Activated naive CD4-positive, alpha-beta T cell treated with anti-CD3 and anti-CD28 coated beads, Interleukin-2, amount 10 ng/mL, durations not matched to agents 7 days and 5 days (primary cell): ENCODE results near the gene ANGPTL7.
A peak's percentile ranks its signal among the peaks of the same experiment; 100 is the strongest.

ENCODE experiments used
- CTCF ChIA-PET: fragments of 350-600 bp; sonication (Branson Sonifier 250); formaldehyde crosslinking; loops from one replicate; lab custom pipeline; 2021; ENCODE audit warnings: antibody characterized with exemption; lab: Charles Lee
- DNase-seq: peaks from one replicate; pipeline ENCODE4 v3.0.0-alpha.2; 2020
- H3K27ac Mint-ChIP-seq: one replicate; pipeline ENCODE4 v1.8.0; 2021; ENCODE audit warnings: mild to moderate bottlenecking, moderate library complexity, mixed read lengths
- H3K27me3 Mint-ChIP-seq: one replicate; pipeline ENCODE4 v1.8.0; 2021; ENCODE audit warnings: mild to moderate bottlenecking, mixed read lengths
- H3K36me3 Mint-ChIP-seq: one replicate; pipeline ENCODE4 v1.8.0; 2021; ENCODE audit warnings: mixed read lengths
- H3K4me1 Mint-ChIP-seq: one replicate; pipeline ENCODE4 v1.8.0; 2021; ENCODE audit warnings: mixed read lengths
- H3K4me3 Mint-ChIP-seq: one replicate; pipeline ENCODE4 v1.8.0; 2021; ENCODE audit warnings: mild to moderate bottlenecking, moderate library complexity, mixed read lengths
- H3K9me3 Mint-ChIP-seq: one replicate; pipeline ENCODE4 v1.8.0; 2021; ENCODE audit warnings: mixed read lengths

ANGPTL7 gene, protein sequence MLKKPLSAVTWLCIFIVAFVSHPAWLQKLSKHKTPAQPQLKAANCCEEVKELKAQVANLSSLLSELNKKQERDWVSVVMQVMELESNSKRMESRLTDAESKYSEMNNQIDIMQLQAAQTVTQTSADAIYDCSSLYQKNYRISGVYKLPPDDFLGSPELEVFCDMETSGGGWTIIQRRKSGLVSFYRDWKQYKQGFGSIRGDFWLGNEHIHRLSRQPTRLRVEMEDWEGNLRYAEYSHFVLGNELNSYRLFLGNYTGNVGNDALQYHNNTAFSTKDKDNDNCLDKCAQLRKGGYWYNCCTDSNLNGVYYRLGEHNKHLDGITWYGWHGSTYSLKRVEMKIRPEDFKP

DNA sequence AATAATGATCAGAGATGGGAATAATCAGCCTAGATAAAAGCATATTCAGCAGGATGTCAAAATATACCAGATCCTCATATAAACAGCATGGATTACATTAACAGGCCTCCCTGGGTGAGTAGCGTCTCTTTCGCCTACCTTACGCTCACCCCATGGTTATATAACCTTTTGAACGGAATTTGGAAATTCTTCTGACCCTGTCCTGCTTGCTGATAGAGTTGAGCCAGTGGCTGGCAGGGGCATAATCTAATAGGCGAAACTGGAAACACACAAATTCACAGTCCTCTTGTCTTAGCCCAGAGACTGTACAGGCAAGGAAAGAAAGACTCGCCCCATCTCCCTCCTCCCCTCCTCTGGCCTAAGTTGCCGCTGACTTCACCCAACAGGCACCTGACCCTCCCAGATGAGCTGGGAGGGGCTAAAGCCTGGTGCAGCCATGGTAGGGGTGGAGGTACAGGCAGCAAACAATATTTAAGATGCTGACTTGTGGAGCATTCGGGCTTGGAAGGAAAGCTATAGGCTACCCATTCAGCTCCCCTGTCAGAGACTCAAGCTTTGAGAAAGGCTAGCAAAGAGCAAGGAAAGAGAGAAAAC is at the start of gene ANGPTL7:
ANGPTL7 (plus strand) TSS at position 498 of the 594 bp plus-strand sequence. CDS start 225 bp downstream, outside the sequence.
- peaks cover 16% of the 10 kb centered on the region for H3K36me3 Mint-ChIP-seq
- H3K9me3 Mint-ChIP-seq: no peaks in the 10 kb centered on the region
- H3K4me1 Mint-ChIP-seq: no peaks in the 10 kb centered on the region
- CTCF ChIA-PET: no interaction called here
- H3K27me3 Mint-ChIP-seq: no peaks in the 10 kb centered on the region
- no peak for DNase-seq
- no peak within 1 kb of the TSS for H3K4me3 Mint-ChIP-seq
- H3K27ac Mint-ChIP-seq: no peak within 1 kb of the TSS

DNA sequence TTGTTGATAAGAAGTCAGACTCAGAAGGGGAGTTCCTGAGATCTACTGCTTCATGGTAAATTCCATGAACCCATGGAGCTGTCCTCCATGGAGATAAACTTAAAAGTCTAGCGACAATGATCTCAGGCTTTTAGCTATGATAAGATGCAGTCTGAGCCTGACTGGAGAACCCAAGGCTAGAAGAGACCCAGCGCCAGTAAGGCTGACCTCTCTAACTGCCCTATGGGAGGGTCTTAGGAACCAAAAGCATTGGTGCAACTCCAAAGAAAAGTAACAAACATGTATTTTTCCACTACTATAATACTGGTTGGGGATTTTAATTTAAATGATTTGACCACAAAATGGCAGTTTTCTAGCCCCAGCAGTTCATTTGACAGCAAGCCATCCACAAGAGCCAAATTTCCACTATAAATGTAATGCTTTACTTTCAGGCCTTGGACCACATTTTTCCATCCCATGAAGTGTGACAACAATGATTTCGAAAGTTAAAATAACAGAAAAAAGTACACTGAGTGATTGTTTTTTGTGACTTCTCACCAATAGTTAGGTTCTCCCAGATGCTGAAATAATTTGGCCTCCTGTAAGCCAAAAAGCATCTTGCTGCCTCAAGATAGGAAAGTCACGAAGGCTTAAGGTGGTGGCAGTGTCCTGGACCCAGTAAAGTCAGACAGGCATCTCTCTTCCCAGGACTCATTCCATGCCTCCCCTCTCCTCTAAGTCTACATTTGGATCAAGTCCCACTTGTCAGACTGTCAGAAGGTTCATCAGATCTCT is 46.4 kb upstream of the ANGPTL7 start:
- H3K27me3 Mint-ChIP-seq: no peaks in the 10 kb centered on the region
- H3K4me3 Mint-ChIP-seq: no peak overlapping the region
- H3K27ac Mint-ChIP-seq: no peak overlapping the region
- CTCF ChIA-PET: interaction anchor here (2.5 kb wide), 1 partner anchor 99 kb away, joined by 7 read pairs; no protein-coding TSS in a partner anchor
- no peaks in the 10 kb centered on the region for H3K4me1 Mint-ChIP-seq
- peaks cover 42% of the 10 kb centered on the region for H3K36me3 Mint-ChIP-seq
- no peak for DNase-seq
- H3K9me3 Mint-ChIP-seq: no peaks in the 10 kb centered on the region

DNA sequence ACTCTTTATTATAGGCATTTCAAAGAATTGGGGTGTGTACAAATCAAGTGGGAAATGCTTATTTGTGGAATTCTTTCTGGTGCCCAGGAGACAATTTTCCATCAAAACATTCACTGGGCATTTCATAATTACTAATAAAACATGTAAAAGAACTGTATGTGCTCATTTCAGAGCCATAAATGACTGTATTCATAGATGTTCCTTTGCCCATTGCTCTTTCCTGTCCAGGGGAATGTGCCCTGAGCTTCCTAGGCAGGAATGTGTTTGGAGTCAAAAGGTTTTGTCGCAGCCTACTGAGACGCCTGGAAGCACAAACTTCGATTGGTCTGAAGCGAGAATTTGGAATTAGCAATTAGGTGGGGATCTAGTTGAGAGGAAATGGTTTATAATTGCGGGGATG is 45.8 kb upstream of the ANGPTL7 start:
- DNase-seq: no peak
- no peak overlapping the region for H3K27ac Mint-ChIP-seq
- H3K4me3 Mint-ChIP-seq: no peak overlapping the region
- CTCF ChIA-PET: interaction anchor here (1.0 to 2.5 kb wide), 2 partner anchors 9 to 98 kb away, joined by 3 to 7 read pairs; no protein-coding TSS in a partner anchor
- no peaks in the 10 kb centered on the region for H3K4me1 Mint-ChIP-seq
- no peaks in the 10 kb centered on the region for H3K9me3 Mint-ChIP-seq
- H3K36me3 Mint-ChIP-seq: peaks cover 44% of the 10 kb centered on the region
- H3K27me3 Mint-ChIP-seq: no peaks in the 10 kb centered on the region

DNA sequence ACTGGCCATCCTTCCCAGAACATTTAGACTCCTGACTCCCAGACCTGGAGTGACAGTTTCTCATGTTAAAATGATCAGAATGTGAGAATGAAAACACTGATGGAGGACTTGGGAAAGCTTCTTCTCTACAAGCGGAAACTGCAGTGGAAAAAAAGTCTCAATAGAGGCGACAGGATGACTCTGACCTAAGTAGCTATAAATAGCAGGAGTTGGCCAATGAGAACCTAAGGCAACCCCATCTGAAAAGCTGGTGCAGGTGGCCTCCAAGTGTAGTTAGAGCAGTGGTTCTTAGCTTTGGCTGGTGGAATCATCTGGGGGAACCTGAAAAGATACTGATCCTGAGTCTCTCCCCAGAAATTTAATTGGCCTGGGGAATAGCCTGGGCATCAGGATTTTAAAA is 45.2 kb upstream of the ANGPTL7 start:
- Mint-ChIP-seq H3K27ac (peak overlapping the region; percentile 50), H3K36me3 (peaks cover 42% of the 10 kb centered on the region), H3K4me3 (no peak overlapping the region), H3K4me1 (no peaks in the 10 kb centered on the region), H3K9me3 (no peaks in the 10 kb centered on the region), H3K27me3 (no peaks in the 10 kb centered on the region)
- DNase-seq: no peak
- CTCF ChIA-PET: interaction anchor here (1.0 to 2.5 kb wide), 2 partner anchors 10 to 98 kb away, joined by 3 to 7 read pairs; no protein-coding TSS in a partner anchor

DNA sequence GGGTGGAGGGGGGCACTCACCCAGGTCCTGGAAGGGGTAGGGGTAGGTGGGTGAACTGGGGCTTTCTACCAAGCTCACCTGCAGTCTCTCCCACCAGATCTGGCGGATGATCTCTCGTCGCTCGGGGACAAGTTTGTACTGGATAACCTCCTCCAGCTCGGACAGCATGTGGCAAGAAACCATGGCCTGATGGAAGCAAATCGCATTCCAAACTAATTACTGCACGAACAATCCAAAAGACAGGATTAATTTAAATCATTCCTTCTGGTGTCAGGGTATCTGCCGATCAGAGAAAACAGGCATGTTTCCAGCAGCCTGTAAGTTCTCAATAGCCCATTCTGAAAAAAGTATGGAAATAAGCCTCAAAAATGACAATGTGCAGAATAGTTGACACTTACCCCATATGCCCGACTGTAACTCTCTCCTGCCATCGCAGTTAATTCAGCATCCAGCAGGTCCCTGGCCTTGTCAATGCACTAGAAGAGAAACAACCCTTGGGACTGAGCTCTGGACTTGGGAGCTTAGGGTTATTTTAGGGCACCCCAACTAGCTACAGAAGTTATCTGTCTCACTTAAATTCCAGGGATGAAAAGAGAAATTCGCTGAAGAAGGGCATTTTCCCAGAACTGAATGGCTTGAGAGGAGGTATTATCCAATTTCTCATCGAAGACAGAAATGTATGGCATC is 44.4 kb upstream of the ANGPTL7 start:
- Mint-ChIP-seq H3K4me3 (no peak overlapping the region), H3K9me3 (no peaks in the 10 kb centered on the region), H3K4me1 (no peaks in the 10 kb centered on the region), H3K36me3 (peaks cover 46% of the 10 kb centered on the region), H3K27ac (no peak overlapping the region), H3K27me3 (no peaks in the 10 kb centered on the region)
- no peak for DNase-seq
- CTCF ChIA-PET: interaction anchor here (2.5 kb wide), 1 partner anchor 97 kb away, joined by 7 read pairs; no protein-coding TSS in a partner anchor

DNA sequence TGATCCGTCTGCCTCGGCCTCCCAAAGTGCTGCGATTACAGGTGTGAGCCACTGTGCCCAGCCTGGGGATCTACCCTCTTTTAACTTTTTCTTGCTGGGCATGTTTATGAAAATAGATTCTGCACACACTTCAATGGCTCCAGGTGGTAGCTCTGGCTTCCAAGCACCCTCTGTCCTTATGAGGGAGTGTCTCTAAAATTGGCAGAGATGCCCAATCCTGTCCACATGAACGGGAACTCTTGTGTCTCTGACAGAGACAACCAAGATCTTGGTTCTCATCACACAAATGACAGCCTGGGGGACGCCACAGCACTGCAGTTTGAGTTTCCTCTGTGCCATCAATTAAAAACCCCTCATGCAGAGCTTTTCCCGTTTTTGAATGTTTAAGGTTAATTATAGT is 43.4 kb upstream of the ANGPTL7 start:
- DNase-seq: no peak
- Mint-ChIP-seq H3K36me3 (peaks cover 50% of the 10 kb centered on the region), H3K9me3 (no peaks in the 10 kb centered on the region), H3K4me1 (no peaks in the 10 kb centered on the region), H3K27me3 (no peaks in the 10 kb centered on the region), H3K4me3 (no peak overlapping the region), H3K27ac (no peak overlapping the region)
- CTCF ChIA-PET: no interaction called here

DNA sequence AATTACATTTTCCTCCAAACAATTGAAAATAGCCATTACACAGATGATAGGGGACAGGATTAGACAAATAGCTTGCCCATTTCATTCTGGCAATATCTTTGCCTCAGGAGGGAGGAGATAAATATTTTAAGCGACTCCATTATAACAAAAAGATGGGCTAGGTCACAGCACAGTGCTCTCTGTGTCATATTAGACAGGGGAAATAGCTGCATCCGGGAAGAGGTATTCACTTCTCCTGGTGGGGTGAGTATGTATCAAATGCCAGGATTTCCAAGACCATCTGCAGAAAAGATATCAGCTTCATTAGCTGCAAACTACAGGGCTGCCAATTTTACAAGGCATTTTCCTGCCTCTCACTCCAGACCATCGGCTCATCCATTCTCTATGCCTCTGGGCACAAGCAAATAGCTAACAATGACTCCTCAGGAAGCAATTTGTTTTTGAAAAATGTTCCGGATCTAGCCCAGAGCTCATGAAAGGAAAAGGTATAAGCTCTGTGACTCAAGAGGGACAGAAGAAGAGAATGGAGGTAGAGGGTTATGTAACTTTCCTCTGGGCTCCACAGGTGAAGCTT is 41.9 kb upstream of the ANGPTL7 start:
- Mint-ChIP-seq H3K27ac (peak overlapping the region; percentile 5), H3K27me3 (no peaks in the 10 kb centered on the region), H3K9me3 (no peaks in the 10 kb centered on the region), H3K4me3 (no peak overlapping the region), H3K4me1 (no peaks in the 10 kb centered on the region), H3K36me3 (peaks cover 48% of the 10 kb centered on the region)
- DNase-seq: no peak
- CTCF ChIA-PET: interaction anchor here (0.9 to 1.6 kb wide), 2 partner anchors 10 to 110 kb away, joined by 3 read pairs; no protein-coding TSS in a partner anchor

DNA sequence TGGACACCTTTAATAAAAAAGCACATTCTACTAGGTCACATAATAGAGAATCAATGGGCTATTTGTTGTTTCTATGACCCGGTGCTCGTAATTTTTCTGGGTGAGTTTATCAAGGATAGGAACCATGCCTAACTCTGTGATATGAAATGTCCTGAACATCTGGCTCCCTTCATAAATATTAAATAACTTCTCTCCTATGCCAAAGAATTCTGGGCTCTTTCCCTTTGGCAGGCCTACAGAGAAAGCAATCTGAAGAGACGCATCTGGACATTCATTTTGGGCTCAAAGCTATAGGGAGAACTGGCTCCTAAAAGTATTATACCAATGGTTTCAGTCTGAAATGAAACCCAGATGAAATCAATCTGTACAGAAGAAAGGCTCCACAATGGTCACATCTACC is 38.8 kb upstream of the ANGPTL7 start:
- no peak overlapping the region for H3K27ac Mint-ChIP-seq
- CTCF ChIA-PET: no interaction called here
- no peaks in the 10 kb centered on the region for H3K4me1 Mint-ChIP-seq
- DNase-seq: no peak
- H3K27me3 Mint-ChIP-seq: no peaks in the 10 kb centered on the region
- peaks cover 42% of the 10 kb centered on the region for H3K36me3 Mint-ChIP-seq
- no peaks in the 10 kb centered on the region for H3K9me3 Mint-ChIP-seq
- no peak overlapping the region for H3K4me3 Mint-ChIP-seq

DNA sequence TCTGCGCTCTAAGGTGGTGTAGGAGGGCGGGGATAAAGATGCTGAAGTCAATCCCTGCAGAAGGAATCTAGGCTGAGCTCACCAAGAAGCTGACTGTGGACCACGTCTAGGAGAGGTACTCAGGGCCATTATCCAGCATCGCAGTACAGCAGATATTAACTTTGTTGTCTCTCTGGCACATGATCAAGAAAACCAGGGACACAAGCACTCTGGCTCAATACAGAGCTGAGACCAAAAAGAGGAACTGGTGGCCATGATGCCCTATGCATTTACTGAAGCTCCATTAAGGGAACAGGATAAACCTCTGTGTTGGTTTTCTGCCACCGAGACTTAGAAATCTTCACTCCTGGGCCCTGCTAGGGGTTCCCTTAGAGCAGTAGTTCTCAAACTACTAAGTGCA is 38.0 kb upstream of the ANGPTL7 start:
- H3K4me1 Mint-ChIP-seq: no peaks in the 10 kb centered on the region
- no peaks in the 10 kb centered on the region for H3K9me3 Mint-ChIP-seq
- no peak overlapping the region for H3K27ac Mint-ChIP-seq
- no peak overlapping the region for H3K4me3 Mint-ChIP-seq
- no peak for DNase-seq
- H3K27me3 Mint-ChIP-seq: no peaks in the 10 kb centered on the region
- CTCF ChIA-PET: no interaction called here
- peaks cover 41% of the 10 kb centered on the region for H3K36me3 Mint-ChIP-seq

DNA sequence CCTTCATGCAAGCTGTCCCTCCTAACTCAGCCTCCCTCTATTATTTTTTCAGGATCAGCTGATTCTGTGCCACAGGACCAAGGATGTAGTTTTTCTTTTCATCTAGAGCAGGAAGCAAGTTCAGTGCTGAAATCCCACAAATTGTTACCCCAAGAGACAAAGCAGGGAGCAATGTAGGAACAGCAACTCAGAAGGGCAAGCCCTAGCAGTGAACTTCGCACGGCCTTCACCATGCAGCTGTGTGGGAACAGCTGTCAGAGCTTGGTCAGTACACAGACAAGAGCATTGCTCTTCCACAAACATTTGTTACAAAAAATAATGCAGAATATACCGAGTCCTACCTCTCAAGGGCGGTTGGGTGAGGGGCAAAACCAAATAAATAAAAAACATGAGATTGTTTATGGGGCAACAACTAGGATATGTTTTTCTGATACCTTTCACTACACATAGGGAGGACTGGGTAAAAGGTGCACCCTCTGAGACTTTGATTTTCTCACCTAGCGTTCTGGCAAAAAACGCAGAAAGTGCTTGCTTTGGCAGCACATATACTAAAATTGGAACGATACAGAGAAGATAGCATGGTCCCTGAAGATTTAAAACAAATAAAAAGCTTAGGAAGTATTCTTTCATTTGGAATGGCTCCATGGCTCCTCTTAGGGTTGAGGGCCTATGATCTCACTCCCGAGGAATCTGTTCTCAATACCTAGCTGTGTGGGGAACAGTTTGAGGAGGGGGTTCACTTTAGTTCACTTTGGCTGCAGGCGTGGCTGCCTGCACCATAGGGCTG is 37.1 kb upstream of the ANGPTL7 start:
- CTCF ChIA-PET: interaction anchor here (0.6 kb wide), 1 partner anchor 10 kb away, joined by 3 read pairs; no protein-coding TSS in a partner anchor
- H3K4me3 Mint-ChIP-seq: no peak overlapping the region
- H3K36me3 Mint-ChIP-seq: peaks cover 39% of the 10 kb centered on the region
- H3K4me1 Mint-ChIP-seq: peaks cover 8% of the 10 kb centered on the region
- no peaks in the 10 kb centered on the region for H3K27me3 Mint-ChIP-seq
- no peak for DNase-seq
- H3K9me3 Mint-ChIP-seq: no peaks in the 10 kb centered on the region
- H3K27ac Mint-ChIP-seq: no peak overlapping the region

DNA sequence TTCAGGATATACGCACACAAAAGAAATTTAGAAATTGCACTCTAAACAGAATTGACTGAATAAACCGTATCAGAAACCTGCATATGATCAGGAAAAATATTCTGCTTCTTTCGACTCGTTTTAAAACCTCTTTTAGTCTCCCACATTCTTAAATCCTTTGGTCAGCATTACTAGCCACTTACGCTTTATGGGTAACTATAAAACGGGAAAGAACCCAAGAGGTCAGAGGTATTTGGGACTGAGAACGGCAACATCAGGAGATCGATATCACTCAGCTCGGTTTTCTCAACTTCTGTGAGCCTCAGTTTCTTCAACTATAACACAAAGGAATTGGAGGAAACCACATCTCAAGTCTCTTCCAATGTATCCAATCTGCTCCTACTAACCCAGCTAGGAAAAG is 36.4 kb upstream of the ANGPTL7 start:
- Mint-ChIP-seq H3K27me3 (no peaks in the 10 kb centered on the region), H3K9me3 (no peaks in the 10 kb centered on the region), H3K4me3 (no peak overlapping the region), H3K27ac (no peak overlapping the region), H3K4me1 (peaks cover 8% of the 10 kb centered on the region), H3K36me3 (peaks cover 37% of the 10 kb centered on the region)
- no peak for DNase-seq
- CTCF ChIA-PET: interaction anchor here (0.6 kb wide), 1 partner anchor 9 kb away, joined by 3 read pairs; no protein-coding TSS in a partner anchor

DNA sequence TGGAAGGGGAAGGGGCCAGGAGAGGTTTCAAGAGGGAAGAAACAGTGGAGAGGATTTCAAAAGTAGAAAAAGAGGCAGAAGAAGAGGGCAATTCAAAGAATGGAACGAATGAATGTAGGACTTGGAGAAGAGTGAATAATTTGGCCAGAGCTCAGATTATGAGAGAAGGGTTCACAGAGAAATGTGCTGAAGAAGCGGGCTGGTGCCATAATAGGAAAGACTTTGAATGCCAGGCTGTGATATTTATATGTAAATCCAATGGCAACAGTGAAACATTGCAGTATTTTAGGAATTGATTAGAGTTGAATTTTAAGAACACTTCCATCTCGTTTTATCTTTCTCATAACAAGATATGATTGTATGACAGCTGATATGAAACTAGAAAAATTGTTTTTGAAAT is 36.0 kb upstream of the ANGPTL7 start:
- peak overlapping the region; percentile 1 for H3K27ac Mint-ChIP-seq
- CTCF ChIA-PET: no interaction called here

DNA sequence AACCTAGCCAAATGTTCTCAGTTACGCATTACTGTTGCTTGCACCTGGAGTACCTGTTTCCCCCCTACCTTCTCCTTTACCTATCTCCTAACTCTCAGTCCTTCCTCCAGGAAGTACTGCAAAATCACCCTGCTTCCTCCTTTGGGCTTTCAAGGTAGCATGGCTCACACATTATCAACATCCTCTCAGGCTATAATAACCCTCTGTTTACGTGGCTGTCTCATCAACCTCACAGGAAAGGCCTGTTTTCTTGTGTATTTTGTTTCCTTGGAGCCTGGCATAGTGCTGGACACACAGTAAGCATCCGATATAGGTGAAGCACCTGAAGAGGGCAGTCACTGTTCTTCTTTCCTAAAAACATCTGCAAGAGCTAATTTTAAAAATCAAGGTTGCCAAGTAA is 32.7 kb upstream of the ANGPTL7 start:
- Mint-ChIP-seq H3K36me3 (peaks cover 26% of the 10 kb centered on the region), H3K4me1 (peaks cover 8% of the 10 kb centered on the region), H3K9me3 (no peaks in the 10 kb centered on the region), H3K27me3 (no peaks in the 10 kb centered on the region), H3K27ac (peak overlapping the region; percentile 33), H3K4me3 (no peak overlapping the region)
- CTCF ChIA-PET: interaction anchor here (1.2 kb wide), 1 partner anchor 119 kb away, joined by 3 read pairs; no protein-coding TSS in a partner anchor
- DNase-seq: no peak

More for the DNA sequence above, 36.0 kb upstream of the ANGPTL7 start:
- Mint-ChIP-seq H3K27me3 (no peaks in the 10 kb centered on the region), H3K4me1 (peaks cover 8% of the 10 kb centered on the region), H3K4me3 (no peak overlapping the region), H3K36me3 (peaks cover 35% of the 10 kb centered on the region), H3K9me3 (no peaks in the 10 kb centered on the region)
- no peak for DNase-seq
